Measurements from ENCODE around the gene EHHADH.
A peak's percentile ranks its signal among the peaks of the same experiment; 100 is the strongest.
"Not testable (repeated sequence)": the region's sequence is repeated elsewhere in the genome, so short reads cannot be mapped to it uniquely, and the experiment has no call there.

Gene EHHADH

GRCh38 chr3:185268194-185268962 is 14.5 kb upstream of the EHHADH start:
- TF ChIP-seq GATA1 (IDR thresholded peaks at IDR 0.05; ENCODE audit: low read depth, low read length), result no peak
- no peak for TF ChIP-seq POLR2A (IDR thresholded peaks at IDR 0.05; ENCODE audit: low read length)
- DNase-seq, result peak; percentile 9 to 42

GRCh38 chr3:185267193-185267592 is 13.3 kb upstream of the EHHADH start:
- no peak for TF ChIP-seq GATA1 (IDR thresholded peaks at IDR 0.05; ENCODE audit: low read depth, low read length)
- no peak for TF ChIP-seq POLR2A (IDR thresholded peaks at IDR 0.05; ENCODE audit: low read length)
- DNase-seq, result no peak

- TF ChIP-seq GATA1 (IDR thresholded peaks at IDR 0.05; ENCODE audit: low read depth, low read length) (no peak), POLR2A (IDR thresholded peaks at IDR 0.05; ENCODE audit: low read length) (no peak)
- no peak for DNase-seq
Observed at GRCh38 chr3:185264849-185265553, 11.2 kb upstream of the EHHADH start.

GRCh38 chr3:185263423-185263822 is 9.6 kb upstream of the EHHADH start:
- DNase-seq, result no peak
- TF ChIP-seq POLR2A (IDR thresholded peaks at IDR 0.05; ENCODE audit: low read length) (no peak), GATA1 (IDR thresholded peaks at IDR 0.05; ENCODE audit: low read depth, low read length) (no peak)

GRCh38 chr3:185257334-185257733 is 3.5 kb upstream of the EHHADH start:
- DNase-seq, result no peak
- TF ChIP-seq GATA1 (IDR thresholded peaks at IDR 0.05; ENCODE audit: low read depth, low read length) (no peak), POLR2A (IDR thresholded peaks at IDR 0.05; ENCODE audit: low read length) (no peak)

- DNase-seq, result no peak
- TF ChIP-seq GATA1 (IDR thresholded peaks at IDR 0.05; ENCODE audit: low read depth, low read length) (no peak), POLR2A (IDR thresholded peaks at IDR 0.05; ENCODE audit: low read length) (no peak)
Observed at GRCh38 chr3:185254799-185255198, 950 bp upstream of the EHHADH start.

GRCh38 chr3:185253133-185253532 is 716 bp downstream of the EHHADH start:
- DNase-seq, result not testable (repeated sequence)

- no peak for TF ChIP-seq GATA1 (IDR thresholded peaks at IDR 0.05; ENCODE audit: low read depth, low read length)
- no peak for TF ChIP-seq POLR2A (IDR thresholded peaks at IDR 0.05; ENCODE audit: low read length)
- no peak for DNase-seq
Observed at GRCh38 chr3:185251272-185251671, 2.6 kb downstream of the EHHADH start.

- no peak for TF ChIP-seq GATA1 (IDR thresholded peaks at IDR 0.05; ENCODE audit: low read depth, low read length)
- no peak for TF ChIP-seq POLR2A (IDR thresholded peaks at IDR 0.05; ENCODE audit: low read length)
- DNase-seq, result no peak
Observed at GRCh38 chr3:185250653-185251052, 3.2 kb downstream of the EHHADH start.

- TF ChIP-seq POLR2A (IDR thresholded peaks at IDR 0.05; ENCODE audit: low read length) (no peak), GATA1 (IDR thresholded peaks at IDR 0.05; ENCODE audit: low read depth, low read length) (no peak)
- DNase-seq, result no peak
Observed at GRCh38 chr3:185250247-185250646, 3.6 kb downstream of the EHHADH start.

- DNase-seq, result no peak
- TF ChIP-seq GATA1 (IDR thresholded peaks at IDR 0.05; ENCODE audit: low read depth, low read length), result no peak
- TF ChIP-seq POLR2A (IDR thresholded peaks at IDR 0.05; ENCODE audit: low read length), result no peak
Observed at GRCh38 chr3:185242642-185243041, 11.2 kb downstream of the EHHADH start.

- no peak for DNase-seq
- no peak for TF ChIP-seq GATA1 (IDR thresholded peaks at IDR 0.05; ENCODE audit: low read depth, low read length)
- no peak for TF ChIP-seq POLR2A (IDR thresholded peaks at IDR 0.05; ENCODE audit: low read length)
Observed at GRCh38 chr3:185236969-185237368, 16.9 kb downstream of the EHHADH start.

GRCh38 chr3:185233328-185233727 is 20.5 kb downstream of the EHHADH start:
- TF ChIP-seq GATA1 (IDR thresholded peaks at IDR 0.05; ENCODE audit: low read depth, low read length), result no peak
- TF ChIP-seq POLR2A (IDR thresholded peaks at IDR 0.05; ENCODE audit: low read length), result no peak
- DNase-seq, result no peak

- not testable (repeated sequence) for DNase-seq
Observed at GRCh38 chr3:185226526-185226925, 27.3 kb downstream of the EHHADH start.

GRCh38 chr3:185225523-185225922 is 28.3 kb downstream of the EHHADH start:
- DNase-seq, result no peak
- TF ChIP-seq POLR2A (IDR thresholded peaks at IDR 0.05; ENCODE audit: low read length) (no peak), GATA1 (IDR thresholded peaks at IDR 0.05; ENCODE audit: low read depth, low read length) (no peak)
